Neural progenitor cell (in vitro differentiated cells): ENCODE results near the gene OSCP1. TPM values are rescaled to one million over a fixed set of nuclear protein-coding genes. Genes with fewer than 3 reads are reported as not detected.
A peak's percentile ranks its signal among the peaks of the same experiment; 100 is the strongest.

Source experiments
- DNase-seq: peaks from one replicate; pipeline ENCODE4 v3.0.0-alpha.2; 2016; ENCODE audit warnings: low spot score
- H2AFZ ChIP-seq: fragments of 200-600 bp; sonication (generic); replicated peaks from 2 replicates; pipeline ENCODE4 v1.6.1; 2016; ENCODE audit warnings: antibody characterized with exemption
- H3F3A ChIP-seq: fragments of 200-600 bp; sonication (generic); 2 replicates; pipeline ENCODE4 v1.6.1; 2016; ENCODE audit warnings: antibody characterized with exemption, low read depth
- H3K27ac ChIP-seq: fragments of 200-600 bp; sonication (generic); 2 replicates; pipeline ENCODE4 v1.5.1; 2016; ENCODE audit warnings: mild to moderate bottlenecking
- H3K27me3 ChIP-seq: fragments of 200-600 bp; sonication (generic); 2 replicates; pipeline ENCODE4 v1.6.1; 2016; ENCODE audit warnings: mild to moderate bottlenecking, moderate library complexity
- H3K36me3 ChIP-seq: fragments of 200-600 bp; sonication (generic); 2 replicates; pipeline ENCODE4 v1.5.1; 2016
- H3K4me1 ChIP-seq: fragments of 200-600 bp; sonication (generic); 2 replicates; pipeline ENCODE4 v1.6.1; 2016; ENCODE audit warnings: mixed run types
- H3K4me2 ChIP-seq: fragments of 200-600 bp; sonication (generic); 2 replicates; pipeline ENCODE4 v1.6.1; 2016
- H3K4me3 ChIP-seq: fragments of 200-600 bp; sonication (generic); 2 replicates; pipeline ENCODE4 v1.5.1; 2016
- H3K79me2 ChIP-seq: fragments of 200-600 bp; sonication (generic); 2 replicates; pipeline ENCODE4 v1.6.1; 2016; ENCODE audit warnings: low read depth
- H3K9ac ChIP-seq: fragments of 200-600 bp; sonication (generic); 2 replicates; pipeline ENCODE4 v1.6.1; 2016
- H3K9me3 ChIP-seq: fragments of 200-600 bp; sonication (generic); 2 replicates; pipeline ENCODE4 v1.5.1; 2016; ENCODE audit warnings: low read depth
- H4K20me1 ChIP-seq: fragments of 200-600 bp; sonication (generic); 2 replicates; pipeline ENCODE4 v1.6.1; 2016; ENCODE audit warnings: low read depth
- H3K27ac Mint-ChIP-seq: 3 replicates; pipeline ENCODE4 v1.8.0; 2021; ENCODE audit warnings: mixed read lengths
- H3K27me3 Mint-ChIP-seq: 2 replicates; pipeline ENCODE4 v1.8.0; 2022; ENCODE audit warnings: low read depth, mild to moderate bottlenecking, inconsistent platforms, moderate library complexity, mixed read lengths; ENCODE audit not compliant: insufficient read depth
- H3K36me3 Mint-ChIP-seq: 3 replicates; pipeline ENCODE4 v1.8.0; 2021; ENCODE audit warnings: mixed read lengths
- H3K4me1 Mint-ChIP-seq: 3 replicates; pipeline ENCODE4 v1.8.0; 2021; ENCODE audit warnings: mixed read lengths
- H3K4me3 Mint-ChIP-seq: 3 replicates; pipeline ENCODE4 v1.8.0; 2021; ENCODE audit warnings: mild to moderate bottlenecking, moderate library complexity, mixed read lengths
- H3K9me3 Mint-ChIP-seq: 3 replicates; pipeline ENCODE4 v1.8.0; 2020; ENCODE audit warnings: mixed read lengths
- CTCF ChIP-seq: fragments of 200-600 bp; sonication (generic); IDR thresholded peaks from 2 replicates; pipeline ENCODE4 v1.5.1; 2017; ENCODE audit warnings: antibody characterized with exemption, mild to moderate bottlenecking
- EZH2 ChIP-seq: fragments of 200-600 bp; sonication (generic); IDR thresholded peaks from 2 replicates; pipeline ENCODE4 v1.6.1; 2017; ENCODE audit warnings: antibody characterized with exemption, mild to moderate bottlenecking, moderate library complexity
- EZH2phosphoT487 ChIP-seq: fragments of 200-600 bp; sonication (generic); IDR thresholded peaks from 2 replicates; pipeline ENCODE4 v1.6.1; 2017; ENCODE audit warnings: antibody characterized with exemption
- total RNA-seq: library from RNA; depleted of rRNA; stranded (reverse); fragments of >200 nt; gene quantifications from 2 replicates; pipeline ENCODE4 v1.2.3, GENCODE V29; 2015; ENCODE audit warnings: low replicate concordance

OSCP1 gene
- total RNA-seq, 1 donor from 2014 or later: 7.8 TPM

- H3K27ac Mint-ChIP-seq: peak within 1 kb of the TSS; percentile 61
- H3K9me3 ChIP-seq: no peaks in the 10 kb centered on the region
- peak within 1 kb of the TSS; percentile 83 for H2AFZ ChIP-seq
- H3K36me3 ChIP-seq: no peaks in the 10 kb centered on the region
- peak within 1 kb of the TSS; percentile 88 for H3K27ac ChIP-seq
- peak within 1 kb of the TSS; percentile 96 for H3K4me3 Mint-ChIP-seq
- H3F3A ChIP-seq: peaks cover 46% of the 10 kb centered on the region
- H3K4me1 Mint-ChIP-seq: peaks cover 30% of the 10 kb centered on the region
- TF ChIP-seq EZH2phosphoT487 (no peak), CTCF (no peak), EZH2 (no peak)
- H3K27me3 ChIP-seq: no peaks in the 10 kb centered on the region
- no peaks in the 10 kb centered on the region for H3K9me3 Mint-ChIP-seq
- H3K4me3 ChIP-seq: peak within 1 kb of the TSS; percentile 80
- H3K4me1 ChIP-seq: peaks cover 16% of the 10 kb centered on the region
- H3K9ac ChIP-seq: peak within 1 kb of the TSS; percentile 91
- H3K4me2 ChIP-seq: peak within 1 kb of the TSS; percentile 91
- peaks cover 13% of the 10 kb centered on the region for H3K79me2 ChIP-seq
- H3K36me3 Mint-ChIP-seq: peaks cover 5% of the 10 kb centered on the region
- H4K20me1 ChIP-seq: no peaks in the 10 kb centered on the region
- peaks cover 4% of the 10 kb centered on the region for H3K27me3 Mint-ChIP-seq
- peak; percentile 98 for DNase-seq
These were observed 52.6 kb downstream of the OSCP1 start, which contains the start of gene LSM10 for GRCh38 chr1:36397378-36398230. Gene LSM10 (minus strand): TSS chr1:36397908. CDS start chr1:36394129, 3,779 bp downstream.

GRCh38 chr1:36397083-36397377, 53.2 kb downstream of the OSCP1 start:
- peaks cover 9% of the 10 kb centered on the region for H3K36me3 Mint-ChIP-seq
- peaks cover 4% of the 10 kb centered on the region for H3K27me3 Mint-ChIP-seq
- Histone ChIP-seq H3F3A (peaks cover 41% of the 10 kb centered on the region), H3K4me1 (peaks cover 16% of the 10 kb centered on the region), H4K20me1 (no peaks in the 10 kb centered on the region), H3K36me3 (no peaks in the 10 kb centered on the region), H2AFZ (peak overlapping the region; percentile 83), H3K27me3 (no peaks in the 10 kb centered on the region), H3K4me2 (peak overlapping the region; percentile 91), H3K9me3 (no peaks in the 10 kb centered on the region), H3K9ac (peak overlapping the region; percentile 91), H3K27ac (peak overlapping the region; percentile 88), H3K4me3 (peak overlapping the region; percentile 80), H3K79me2 (peaks cover 13% of the 10 kb centered on the region)
- TF ChIP-seq EZH2phosphoT487: no peak
- no peak for TF ChIP-seq EZH2
- no peak for TF ChIP-seq CTCF
- H3K4me1 Mint-ChIP-seq: peaks cover 26% of the 10 kb centered on the region
- H3K27ac Mint-ChIP-seq: no peak overlapping the region
- peak overlapping the region; percentile 96 for H3K4me3 Mint-ChIP-seq
- DNase-seq: no peak
- H3K9me3 Mint-ChIP-seq: no peaks in the 10 kb centered on the region

- no peaks in the 10 kb centered on the region for H3K27me3 ChIP-seq
- peaks cover 34% of the 10 kb centered on the region for H3F3A ChIP-seq
- Mint-ChIP-seq H3K36me3 (peaks cover 10% of the 10 kb centered on the region), H3K27me3 (peaks cover 4% of the 10 kb centered on the region), H3K9me3 (no peaks in the 10 kb centered on the region), H3K4me3 (peak overlapping the region; percentile 96), H3K27ac (no peak overlapping the region), H3K4me1 (peaks cover 24% of the 10 kb centered on the region)
- H2AFZ ChIP-seq: no peak overlapping the region
- peaks cover 13% of the 10 kb centered on the region for H3K79me2 ChIP-seq
- H3K9me3 ChIP-seq: no peaks in the 10 kb centered on the region
- no peaks in the 10 kb centered on the region for H4K20me1 ChIP-seq
- no peak overlapping the region for H3K27ac ChIP-seq
- TF ChIP-seq CTCF: no peak
- TF ChIP-seq EZH2phosphoT487: no peak
- H3K9ac ChIP-seq: no peak overlapping the region
- DNase-seq: no peak
- H3K4me1 ChIP-seq: peaks cover 11% of the 10 kb centered on the region
- peak overlapping the region; percentile 91 for H3K4me2 ChIP-seq
- no peaks in the 10 kb centered on the region for H3K36me3 ChIP-seq
- H3K4me3 ChIP-seq: no peak overlapping the region
These were observed 53.9 kb downstream of the OSCP1 start for GRCh38 chr1:36396359-36396758.
